GM12891 (cell line): ENCODE results near the gene POR.
"Not testable (repeated sequence)": the region's sequence is repeated elsewhere in the genome, so short reads cannot be mapped to it uniquely, and the experiment has no call there.

Experiments used
- POLR2A ChIP-seq: IDR thresholded peaks from 2 replicates; pipeline ENCODE4 v1.6.1; 2011; ENCODE audit warnings: low read depth, low read length, control low read depth
- POLR2AphosphoS5 ChIP-seq: IDR thresholded peaks from 2 replicates; pipeline ENCODE4 v1.6.1; 2011; ENCODE audit warnings: low read depth, low read length, control low read depth
- TAF1 ChIP-seq: IDR thresholded peaks from 2 replicates; pipeline ENCODE4 v1.6.1; 2011; ENCODE audit warnings: low read depth, low read length, control low read depth

- TF ChIP-seq POLR2AphosphoS5, POLR2A, TAF1: not testable (repeated sequence)
Measured at GRCh38 chr7:76018520-76018919, 103.6 kb downstream of the POR start.
